KOPT-K1 (cell line): ENCODE results near the gene MAP4.
"Not testable (repeated sequence)": the region's sequence is repeated elsewhere in the genome, so short reads cannot be mapped to it uniquely, and the experiment has no call there.

Experiments
- H3K27ac ChIP-seq: fragments of 200-600 bp; sonication (generic); 2 replicates; pipeline ENCODE4 v1.5.1; 2016; ENCODE audit warnings: antibody characterized with exemption, mild to moderate bottlenecking, low read depth, low read length; ENCODE audit not compliant: poor library complexity, severe bottlenecking
- H3K36me3 ChIP-seq: fragments of 200-600 bp; sonication (generic); 2 replicates; pipeline ENCODE4 v1.5.1; 2017; ENCODE audit warnings: antibody characterized with exemption, mild to moderate bottlenecking, low read length, moderate library complexity; ENCODE audit not compliant: insufficient read depth
- H3K9me3 ChIP-seq: fragments of 200-600 bp; sonication (generic); 2 replicates; pipeline ENCODE4 v1.5.1; 2017; ENCODE audit warnings: antibody characterized with exemption, low read length, mild to moderate bottlenecking; ENCODE audit not compliant: insufficient read depth, poor library complexity, severe bottlenecking

MAP4 gene

GRCh38 chr3:47901280-47901833 is 114.9 kb downstream of the MAP4 start:
- Histone ChIP-seq H3K9me3 (no peaks in the 10 kb centered on the region), H3K36me3 (peaks cover 30% of the 10 kb centered on the region), H3K27ac (no peak overlapping the region)

DNA sequence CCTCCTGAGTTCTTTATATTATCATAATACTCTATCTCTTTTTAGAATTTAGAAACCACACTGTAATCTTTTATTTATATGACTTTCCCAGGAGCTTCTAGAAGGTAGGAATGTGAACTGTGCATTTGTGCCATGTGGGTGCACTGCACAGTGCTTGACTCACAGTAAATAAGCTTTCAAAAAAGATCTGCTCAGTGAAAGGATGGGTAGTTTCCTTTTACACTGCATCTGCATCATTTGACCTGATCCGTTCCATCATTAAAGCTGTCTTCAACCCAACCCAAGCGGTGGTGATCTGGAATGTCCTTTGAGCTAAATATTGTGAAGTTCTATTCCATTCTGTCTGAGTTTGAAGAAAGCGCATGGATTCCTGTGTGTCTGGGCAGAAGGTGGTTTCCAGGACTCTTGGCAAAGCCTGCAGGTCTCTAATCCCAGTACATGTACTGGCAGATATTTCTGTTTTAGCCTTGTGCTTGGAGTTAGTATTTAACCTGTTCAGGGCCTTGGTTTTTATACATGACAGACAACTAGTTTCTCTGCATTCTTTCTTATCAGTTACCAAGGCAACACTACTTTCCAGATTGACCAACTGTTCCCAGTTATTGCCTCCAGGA is 116.6 kb downstream of the MAP4 start:
- peaks cover 33% of the 10 kb centered on the region for H3K36me3 ChIP-seq
- H3K9me3 ChIP-seq: no peaks in the 10 kb centered on the region
- no peak overlapping the region for H3K27ac ChIP-seq

DNA sequence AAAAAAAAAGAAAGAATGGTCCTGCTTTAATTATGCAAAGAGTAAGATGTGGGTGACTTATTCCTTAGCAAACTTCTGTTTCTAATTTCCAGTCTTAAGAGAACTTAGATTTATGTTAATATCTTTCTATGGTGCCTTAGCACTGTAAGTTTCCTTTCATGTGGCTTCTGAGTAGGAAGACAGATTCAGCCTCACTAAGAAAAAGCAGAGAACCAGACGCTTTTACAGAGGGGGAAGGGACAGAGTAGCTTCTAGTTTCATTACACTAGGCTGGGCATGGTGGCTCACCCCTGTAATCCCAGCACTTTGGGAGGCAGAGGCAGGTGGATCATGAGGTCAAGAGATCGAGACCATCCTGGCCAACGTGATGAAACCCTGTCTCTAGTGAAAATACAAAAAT is 118.3 kb downstream of the MAP4 start:
- Histone ChIP-seq H3K36me3 (peaks cover 38% of the 10 kb centered on the region), H3K9me3 (no peaks in the 10 kb centered on the region), H3K27ac (no peak overlapping the region)

- H3K36me3 ChIP-seq: peaks cover 34% of the 10 kb centered on the region
- no peak overlapping the region for H3K27ac ChIP-seq
- H3K9me3 ChIP-seq: no peaks in the 10 kb centered on the region
These were observed 119.5 kb downstream of the MAP4 start for GRCh38 chr3:47896736-47897135.

DNA sequence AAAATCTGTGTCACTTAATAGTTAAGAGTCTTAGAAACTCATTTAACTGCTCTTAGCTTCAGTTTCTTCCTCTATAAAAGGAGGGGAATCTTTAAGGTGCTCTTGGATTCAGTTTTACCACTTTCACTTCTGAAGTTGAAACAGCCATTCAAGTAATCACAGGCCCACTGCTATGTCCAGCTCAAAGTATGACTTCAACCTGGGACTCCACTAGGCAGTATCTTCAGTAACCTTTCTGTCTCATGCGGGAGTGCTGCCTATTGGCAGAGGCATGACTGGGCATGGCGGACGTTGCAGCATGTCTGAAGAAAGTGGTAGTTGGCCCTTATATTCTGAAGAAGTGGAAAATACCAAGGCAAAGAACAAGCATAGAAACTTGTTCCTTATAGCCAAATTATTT is 121.0 kb downstream of the MAP4 start:
- no peak overlapping the region for H3K27ac ChIP-seq
- H3K36me3 ChIP-seq: peaks cover 46% of the 10 kb centered on the region
- H3K9me3 ChIP-seq: no peaks in the 10 kb centered on the region

DNA sequence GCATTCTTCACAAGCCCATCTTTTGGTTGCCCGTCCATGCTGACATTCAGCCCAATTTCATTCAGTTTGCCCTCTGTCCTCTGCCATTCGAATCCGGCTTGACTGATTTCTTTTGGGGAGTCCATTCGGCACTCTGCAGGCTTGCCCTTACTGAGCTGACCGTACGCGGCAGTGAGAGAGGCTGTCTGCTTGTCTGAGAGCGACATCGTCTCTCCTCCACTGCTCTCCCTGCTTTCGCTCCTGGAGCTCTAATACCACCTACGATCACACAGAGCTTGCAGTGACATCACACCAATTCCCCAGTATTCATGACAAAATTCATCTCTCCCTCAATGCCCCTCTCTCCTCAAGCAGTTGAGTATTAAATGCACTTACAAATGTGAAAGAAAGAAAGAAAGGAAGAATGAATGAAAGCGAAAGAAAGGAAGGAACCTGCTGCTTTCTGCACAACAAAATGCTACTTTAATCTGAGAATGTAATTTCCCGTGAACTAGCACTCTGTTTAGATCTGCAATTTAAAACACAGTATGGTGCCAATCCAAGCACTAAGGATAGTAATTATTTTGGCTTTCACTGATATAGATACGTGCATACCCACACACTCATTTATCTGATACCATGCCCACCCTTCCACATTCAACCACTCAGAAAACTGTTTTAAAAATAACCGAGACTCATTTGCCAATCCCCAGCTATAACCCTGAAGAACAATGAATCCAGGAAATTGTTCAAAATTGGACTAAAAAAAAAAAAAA is 123.8 kb downstream of the MAP4 start:
- H3K9me3 ChIP-seq: no peaks in the 10 kb centered on the region
- H3K36me3 ChIP-seq: peaks cover 53% of the 10 kb centered on the region
- no peak overlapping the region for H3K27ac ChIP-seq

GRCh38 chr3:47891613-47892005 is 124.6 kb downstream of the MAP4 start:
- Histone ChIP-seq H3K36me3 (peaks cover 50% of the 10 kb centered on the region), H3K27ac (no peak overlapping the region), H3K9me3 (no peaks in the 10 kb centered on the region)

- no peaks in the 10 kb centered on the region for H3K9me3 ChIP-seq
- H3K36me3 ChIP-seq: peaks cover 50% of the 10 kb centered on the region
- H3K27ac ChIP-seq: no peak overlapping the region
These were observed 125.2 kb downstream of the MAP4 start for GRCh38 chr3:47890828-47891612.

DNA sequence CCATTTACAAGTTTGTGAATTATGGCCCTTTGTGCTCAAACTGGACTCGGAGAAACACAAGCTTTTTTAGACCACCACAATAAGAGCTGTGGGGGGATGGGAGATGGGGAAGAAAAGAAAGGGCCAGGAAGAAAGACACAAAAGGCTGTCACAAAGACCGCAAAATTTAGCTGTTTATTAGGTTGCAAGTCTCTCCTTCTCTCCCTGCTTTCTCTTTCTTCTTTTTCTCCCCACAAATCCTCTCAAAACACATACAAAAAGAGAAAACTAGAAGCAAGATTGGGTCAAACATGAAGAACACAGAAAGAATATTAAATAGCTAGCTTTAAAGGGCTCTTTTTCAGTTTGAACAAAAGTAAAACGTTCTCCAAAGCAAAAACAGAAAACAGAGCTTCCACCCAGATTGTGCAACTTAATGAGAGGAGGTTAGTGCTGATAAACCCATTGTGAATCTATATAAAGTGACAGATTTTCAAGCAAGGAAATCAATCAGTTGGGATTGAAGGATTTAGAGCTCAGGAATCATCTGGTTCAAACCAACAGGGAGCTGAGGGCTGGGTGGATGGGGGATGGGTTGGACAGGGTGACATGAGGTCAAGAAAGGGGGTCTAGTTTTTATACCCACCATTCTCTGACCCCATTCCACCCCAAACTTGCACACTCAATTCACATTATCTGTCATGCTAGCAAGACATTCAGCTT is 125.9 kb downstream of the MAP4 start:
- Histone ChIP-seq H3K9me3 (no peaks in the 10 kb centered on the region), H3K27ac (no peak overlapping the region), H3K36me3 (peaks cover 46% of the 10 kb centered on the region)

GRCh38 chr3:47888986-47889757 is 127.0 kb downstream of the MAP4 start:
- Histone ChIP-seq H3K9me3 (no peaks in the 10 kb centered on the region), H3K36me3 (peaks cover 39% of the 10 kb centered on the region), H3K27ac (no peak overlapping the region)

DNA sequence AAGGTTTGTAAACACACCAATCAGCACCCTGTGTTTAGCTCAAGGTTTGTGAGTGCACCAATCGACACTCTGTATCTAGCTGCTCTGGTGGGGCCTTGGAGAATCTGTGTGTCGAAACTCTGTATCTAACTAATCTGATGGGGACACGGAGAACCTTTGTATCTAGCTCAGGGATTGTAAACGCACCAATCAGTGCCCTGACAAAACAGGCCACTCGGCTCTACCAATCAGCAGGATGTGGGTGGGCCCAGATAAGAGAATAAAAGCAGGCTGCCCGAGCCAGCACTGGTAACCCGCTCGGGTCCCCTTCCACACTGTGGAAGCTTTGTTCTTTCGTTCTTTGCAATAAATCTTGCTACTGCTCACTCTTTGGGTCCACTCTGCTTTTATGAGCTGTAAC is 128.2 kb downstream of the MAP4 start:
- not testable (repeated sequence) for H3K27ac ChIP-seq, H3K9me3 ChIP-seq
- peaks cover 33% of the 10 kb centered on the region for H3K36me3 ChIP-seq

DNA sequence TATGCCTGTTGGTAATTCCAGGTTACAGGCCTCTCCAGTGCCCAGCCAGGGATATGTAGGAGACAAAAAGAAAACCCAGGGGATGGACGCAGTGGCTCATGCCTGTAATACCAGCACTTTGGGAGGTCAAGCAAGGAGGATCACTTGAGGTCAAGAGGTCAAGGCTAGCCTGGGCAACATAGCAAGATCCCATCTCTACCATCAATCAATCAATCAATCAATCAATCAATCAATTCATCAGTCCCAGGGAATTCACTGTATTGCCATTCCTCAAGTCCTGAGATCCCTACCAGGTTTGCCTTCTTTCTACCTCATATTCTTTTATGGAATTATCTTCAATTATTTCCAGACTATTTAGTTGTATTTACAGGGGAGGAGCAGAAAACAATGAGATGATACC is 131.0 kb downstream of the MAP4 start:
- no peak overlapping the region for H3K27ac ChIP-seq
- peaks cover 13% of the 10 kb centered on the region; the same call in 1 of the 2 replicates for H3K36me3 ChIP-seq
- H3K9me3 ChIP-seq: no peaks in the 10 kb centered on the region

DNA sequence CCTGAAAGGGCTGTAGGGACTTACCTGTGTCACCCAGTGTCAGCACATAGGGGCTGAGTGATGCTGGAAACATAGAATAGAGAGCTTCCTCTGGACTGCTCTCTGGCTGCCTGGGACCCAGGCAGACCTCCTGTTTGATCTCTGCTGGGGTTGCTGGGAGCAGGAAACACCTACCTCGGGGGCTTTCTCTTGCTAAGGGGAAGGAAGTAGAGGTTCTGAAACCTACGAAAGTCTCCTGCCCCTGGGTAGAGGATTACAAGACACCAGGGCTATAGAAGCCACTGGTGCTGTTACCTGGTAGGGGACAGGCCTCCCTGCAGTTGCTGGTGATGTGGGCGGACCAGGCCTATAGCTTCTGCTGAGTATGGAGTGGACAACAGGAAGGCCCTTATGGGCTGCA is 131.6 kb downstream of the MAP4 start:
- Histone ChIP-seq H3K27ac (no peak overlapping the region), H3K36me3 (peaks cover 12% of the 10 kb centered on the region; the same call in 1 of the 2 replicates)

GRCh38 chr3:47882338-47882737 is 133.9 kb downstream of the MAP4 start:
- Histone ChIP-seq H3K27ac (no peak overlapping the region), H3K9me3 (no peaks in the 10 kb centered on the region), H3K36me3 (no peaks in the 10 kb centered on the region; the same call in 1 of the 2 replicates)

More for the DNA sequence above, 131.6 kb downstream of the MAP4 start:
- no peaks in the 10 kb centered on the region for H3K9me3 ChIP-seq
